HepG2 (cell line): Measurements from ENCODE around the gene FAM171A2. TPM values are rescaled to one million over a fixed set of nuclear protein-coding genes. Genes with fewer than 3 reads are reported as not detected.

Experiments used
- DMTF1 ChIP-seq: sonication (generic); formaldehyde crosslinking; IDR thresholded peaks from 2 replicates; pipeline ENCODE4 v1.4.0; 2020; ENCODE audit warnings: mild to moderate bottlenecking, missing genetic modification reagents
- NCOR1 ChIP-seq: fragments of 200-600 bp; sonication (generic); IDR thresholded peaks from 2 replicates; pipeline ENCODE4 v1.7.0; 2017; ENCODE audit warnings: antibody characterized with exemption, low read length, borderline replicate concordance
- REST ChIP-seq, 2 experiments: IDR thresholded peaks; 2 replicates each; pipeline ENCODE4 v1.6.1; 2011 to 2012; ENCODE audit warnings: low read length in 2 of 2, borderline replicate concordance in 1 of 2, low read depth in 1 of 2, mild to moderate bottlenecking in 1 of 2, moderate library complexity in 1 of 2
- ZBTB25 ChIP-seq: IDR thresholded peaks from 2 replicates; pipeline ENCODE4 v1.6.1; 2018; ENCODE audit warnings: missing genetic modification reagents
- ZMAT3 ChIP-seq: sonication (generic); formaldehyde crosslinking; conservative IDR thresholded peaks from 2 replicates; pipeline ENCODE4 v1.7.0; 2021; ENCODE audit warnings: missing genetic modification reagents
- ZNF318 ChIP-seq: sonication (generic); formaldehyde crosslinking; IDR thresholded peaks from 2 replicates; pipeline ENCODE4 v1.4.0; 2020; ENCODE audit warnings: mild to moderate bottlenecking, missing genetic modification reagents
- ZNF362 ChIP-seq: sonication (generic); formaldehyde crosslinking; IDR thresholded peaks from 2 replicates; pipeline ENCODE4 v1.4.0; 2020; ENCODE audit warnings: missing genetic modification reagents, mild to moderate bottlenecking, borderline replicate concordance
- ZNF567 ChIP-seq: sonication (generic); formaldehyde crosslinking; IDR thresholded peaks from 2 replicates; pipeline ENCODE4 v1.8.1; 2023; ENCODE audit warnings: mild to moderate bottlenecking, missing genetic modification reagents, borderline replicate concordance
- ZNF589 ChIP-seq: sonication (generic); formaldehyde crosslinking; conservative IDR thresholded peaks from 2 replicates; pipeline ENCODE4 v1.8.0; 2022; ENCODE audit warnings: mild to moderate bottlenecking, moderate library complexity, missing genetic modification reagents
- polyA plus RNA-seq, 8 experiments: library from polyadenylated mRNA; depleted of rRNA in 3 of 8; stranded (reverse) in 7 of 8; unstranded in 1 of 8; fragments of >200 nt; fragmentation: Illumina TruSeq in 4 of 8; extraction: Trizol in 4 of 8; gene quantifications; 2 replicates each; pipeline versions ENCODE4 v1.2.1 to v1.2.3, GENCODE V29; 2011 to 2016; ENCODE audit warnings: low read depth in 4 of 8, missing spikeins in 1 of 8, mixed read lengths in 1 of 8; ENCODE audit not compliant: insufficient read depth in 1 of 8
- total RNA-seq, 5 experiments: library from RNA; depleted of rRNA; stranded (reverse); fragments of >200 nt; fragmentation: Illumina TruSeq; extraction: Trizol; gene quantifications; 2 replicates each; pipeline ENCODE4 v1.2.3, GENCODE V29; 2016; ENCODE audit warnings: low read depth in 1 of 5

The FAM171A2 gene
- total and polyA plus RNA-seq, 2 of the 13 experiments (the other 11 are each of a cell fraction or from before 2014, with no cell fraction given): 1.8 to 3.6 TPM

GRCh38 chr17:44374306-44375195 lies 10.9 kb upstream of the FAM171A2 start (continued):
- TF ChIP-seq ZNF589 (CRISPR knock-in tag): no peak
- TF ChIP-seq NCOR1: no peak
- no peak for TF ChIP-seq DMTF1 (CRISPR knock-in tag)
- peak; percentile 75; the same call in 1 of the 2 replicates for TF ChIP-seq ZMAT3 (CRISPR knock-in tag)
- no peak for TF ChIP-seq ZNF362
- TF ChIP-seq ZNF567 (CRISPR knock-in tag): 0 out of 2 replicates have a peak, but pooled peaks have one; percentile 62
- 0 out of 4 replicates have a peak, but pooled peaks of 1 of the 2 experiments have one; percentile 14 for TF ChIP-seq REST (IDR thresholded peaks at IDR 0.05; ENCODE audit: borderline replicate concordance in 1 of 2, low read depth in 1 of 2, low read length in 2 of 2)
- TF ChIP-seq ZBTB25 (CRISPR knock-in tag): no peak
- no peak for TF ChIP-seq ZNF318
